GM20431 (cell line): ENCODE measurements around the gene A1CF.
"Not testable (repeated sequence)": the region's sequence is repeated elsewhere in the genome, so short reads cannot be mapped to it uniquely, and the experiment has no call there.

Experiments
- in situ Hi-C: fragments of 300-500 bp; cut with MseI, MboI; formaldehyde crosslinking; loops from one replicate; pipeline ENCODE4 v1.15.0; 2020; ENCODE audit warnings: low sequenced_read_pairs; ENCODE audit not compliant: unreplicated experiment

A1CF gene

DNA sequence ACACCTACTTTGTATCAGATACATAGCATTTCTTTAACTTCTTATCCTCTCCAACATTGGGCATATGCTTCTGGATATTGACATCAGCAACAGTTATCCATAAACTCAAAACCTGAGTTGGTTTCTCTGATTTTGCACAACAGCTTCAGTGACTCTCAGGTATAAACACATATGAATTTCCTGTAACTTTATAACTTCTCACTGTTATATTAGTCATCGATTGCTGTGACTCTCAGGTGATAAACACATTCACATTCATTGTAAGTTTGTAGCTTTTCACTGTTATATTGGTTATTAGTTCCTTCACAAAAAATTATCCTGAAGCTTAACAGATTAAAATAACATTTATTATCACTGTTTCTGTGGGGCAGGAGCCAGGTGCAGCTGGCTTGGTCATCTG, 88.7 kb downstream of the A1CF start:
- in situ Hi-C loops: no loop called here

- in situ Hi-C loops: no loop called here
Observed at GRCh38 chr10:50794490-50794889, 90.9 kb downstream of the A1CF start.

DNA sequence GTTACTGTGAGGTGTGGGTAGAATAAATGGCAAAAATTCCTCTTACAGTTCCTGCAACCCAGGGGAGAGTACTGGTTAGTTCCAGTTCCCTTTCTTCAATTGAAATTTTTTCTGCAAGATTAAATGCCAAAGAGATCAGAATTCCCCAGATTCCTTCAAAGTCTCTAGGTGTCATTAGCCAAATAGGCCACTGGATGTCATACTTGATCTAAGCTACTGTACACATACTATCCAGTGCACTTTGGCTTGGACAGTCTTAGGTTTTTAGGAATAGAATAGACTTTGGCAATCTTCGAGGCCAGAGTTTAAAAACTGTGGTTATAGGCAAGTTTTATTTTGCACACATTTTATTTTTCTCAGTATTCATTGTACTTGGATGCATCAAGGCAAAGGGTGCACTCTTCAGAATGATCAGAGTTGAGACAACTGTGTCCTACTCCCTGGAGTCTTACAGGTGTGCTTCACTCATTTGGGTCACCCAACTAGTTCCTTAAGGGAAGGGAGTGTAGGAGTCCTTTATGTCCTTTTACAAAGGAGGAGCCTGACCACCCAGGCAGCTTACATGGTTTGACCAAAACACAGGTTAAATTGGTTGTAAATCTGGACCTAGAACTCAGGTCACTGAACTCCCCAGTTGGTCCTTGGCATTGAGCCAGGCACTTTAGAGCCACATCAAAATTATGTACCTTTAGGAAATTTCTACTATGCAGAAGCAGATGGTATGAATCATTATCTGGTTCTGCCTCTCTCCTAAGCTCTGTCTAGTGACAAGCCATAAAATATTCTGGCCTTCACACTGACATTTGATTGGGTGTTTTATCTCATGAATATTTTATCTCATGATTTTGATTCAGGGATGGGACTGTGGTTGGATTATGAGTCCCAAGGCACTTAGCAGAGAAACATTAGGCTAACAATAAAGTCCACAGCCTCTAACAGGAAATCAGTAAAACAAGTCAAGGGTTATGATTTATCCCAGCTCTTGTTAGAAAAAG, 96.2 kb downstream of the A1CF start:
- in situ Hi-C loops: no loop called here

GRCh38 chr10:50787962-50788361, 97.5 kb downstream of the A1CF start:
- in situ Hi-C loops: not testable (repeated sequence)

GRCh38 chr10:50782017-50782416, 103.4 kb downstream of the A1CF start:
- in situ Hi-C loops: not testable (repeated sequence)

DNA sequence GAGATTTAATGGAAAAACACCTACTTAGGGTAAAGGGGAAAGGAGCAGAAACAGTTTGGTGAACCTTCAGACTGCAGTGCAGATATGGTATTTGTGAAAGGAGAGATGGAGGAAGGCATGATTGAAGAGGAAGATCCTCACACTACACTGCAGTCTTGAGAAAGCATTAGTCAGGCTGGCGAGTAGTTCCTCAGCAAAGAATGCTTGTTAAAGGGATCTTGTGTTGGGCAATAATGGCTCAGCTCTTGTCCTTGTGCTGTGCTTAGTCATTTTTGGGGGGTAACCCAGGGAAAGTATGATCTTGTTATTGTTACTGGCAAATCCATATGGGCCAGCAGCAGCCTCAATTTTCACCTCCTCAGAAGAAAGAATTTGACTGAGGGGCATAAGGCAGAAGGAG, 105.4 kb downstream of the A1CF start:
- in situ Hi-C loops: not testable (repeated sequence)

GRCh38 chr10:50774868-50775267, 110.6 kb downstream of the A1CF start:
- in situ Hi-C loops: not testable (repeated sequence)

DNA sequence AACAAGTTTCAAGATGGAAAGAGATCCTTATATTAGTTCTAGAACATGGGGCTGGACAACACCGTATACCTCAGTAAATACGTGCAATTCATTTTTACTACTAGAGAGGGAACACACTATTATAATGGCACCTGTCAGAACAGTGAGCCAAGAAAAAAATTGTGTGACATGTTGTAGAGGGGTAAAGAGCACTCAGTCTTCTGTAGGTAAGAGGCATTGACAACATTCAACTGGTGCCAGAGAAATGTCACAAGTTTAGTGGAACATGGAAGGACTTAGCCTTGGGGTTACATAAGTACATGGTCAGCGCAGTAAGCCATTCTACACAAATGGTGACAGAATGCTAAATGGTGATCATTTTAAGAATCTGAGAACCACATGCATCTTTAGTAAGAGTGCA, 113.4 kb downstream of the A1CF start:
- in situ Hi-C loops: not testable (repeated sequence)

DNA sequence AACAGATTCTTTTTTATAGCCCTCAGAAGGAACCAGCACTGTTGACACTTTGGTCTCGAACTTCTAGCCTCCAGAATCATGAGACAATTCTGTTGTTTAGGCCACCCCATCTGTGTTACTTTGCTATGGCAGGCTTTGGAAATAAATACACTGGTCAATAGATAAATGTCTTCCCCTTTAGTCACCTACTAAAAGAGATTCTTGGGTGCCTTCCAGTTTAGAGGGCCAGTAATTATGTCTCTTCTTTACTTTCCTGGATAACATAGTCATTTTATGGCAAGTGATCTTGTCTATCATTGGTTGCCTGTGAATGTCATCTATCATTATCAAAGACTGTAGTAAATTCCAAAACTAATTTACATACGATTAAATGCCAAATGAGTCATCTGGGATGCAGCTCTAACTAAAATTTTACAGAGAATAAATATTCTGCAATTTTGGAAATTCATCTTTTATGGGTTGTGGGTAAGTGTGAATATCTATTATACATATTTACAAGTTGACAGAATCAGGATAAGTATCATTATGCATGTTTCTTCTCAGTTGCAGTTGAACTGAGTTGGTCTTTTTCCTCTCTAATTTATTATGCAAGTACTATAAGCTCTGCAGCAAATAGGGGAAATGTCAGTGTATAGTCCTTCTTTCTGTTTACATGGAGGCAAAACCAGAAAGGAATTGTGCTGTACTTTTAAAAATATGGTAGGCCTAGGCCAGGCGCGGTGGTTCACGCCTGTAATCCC, 118.5 kb downstream of the A1CF start:
- in situ Hi-C loops: not testable (repeated sequence)
